OCI-LY3 (cell line): ENCODE results near the gene AK9.

Experiments
- CTCF ChIP-seq: fragments of 200-600, 300-600 bp; sonication (generic); IDR thresholded peaks from 2 replicates; pipeline ENCODE4 v1.5.1; 2014; ENCODE audit warnings: antibody characterized with exemption, low read length, low read depth
- EZH2phosphoT487 ChIP-seq: fragments of 200-600 bp; shearing (Covaris generic); IDR thresholded peaks from 2 replicates; pipeline ENCODE4 v1.6.1; 2018; ENCODE audit warnings: antibody characterized with exemption, mixed run types, low read depth

- TF ChIP-seq CTCF (no peak), EZH2phosphoT487 (no peak)
These were observed 241.8 kb downstream of the AK9 start for GRCh38 chr6:109449064-109449794.
